Fibroblast of peridontal ligament (primary cell): ENCODE results near the gene HOXD8.

Experiments used
- DNase-seq: peaks from one replicate; pipeline ENCODE4 v3.0.0-alpha.2; 2010; ENCODE audit errors: extremely low read depth

The HOXD8 gene

DNA sequence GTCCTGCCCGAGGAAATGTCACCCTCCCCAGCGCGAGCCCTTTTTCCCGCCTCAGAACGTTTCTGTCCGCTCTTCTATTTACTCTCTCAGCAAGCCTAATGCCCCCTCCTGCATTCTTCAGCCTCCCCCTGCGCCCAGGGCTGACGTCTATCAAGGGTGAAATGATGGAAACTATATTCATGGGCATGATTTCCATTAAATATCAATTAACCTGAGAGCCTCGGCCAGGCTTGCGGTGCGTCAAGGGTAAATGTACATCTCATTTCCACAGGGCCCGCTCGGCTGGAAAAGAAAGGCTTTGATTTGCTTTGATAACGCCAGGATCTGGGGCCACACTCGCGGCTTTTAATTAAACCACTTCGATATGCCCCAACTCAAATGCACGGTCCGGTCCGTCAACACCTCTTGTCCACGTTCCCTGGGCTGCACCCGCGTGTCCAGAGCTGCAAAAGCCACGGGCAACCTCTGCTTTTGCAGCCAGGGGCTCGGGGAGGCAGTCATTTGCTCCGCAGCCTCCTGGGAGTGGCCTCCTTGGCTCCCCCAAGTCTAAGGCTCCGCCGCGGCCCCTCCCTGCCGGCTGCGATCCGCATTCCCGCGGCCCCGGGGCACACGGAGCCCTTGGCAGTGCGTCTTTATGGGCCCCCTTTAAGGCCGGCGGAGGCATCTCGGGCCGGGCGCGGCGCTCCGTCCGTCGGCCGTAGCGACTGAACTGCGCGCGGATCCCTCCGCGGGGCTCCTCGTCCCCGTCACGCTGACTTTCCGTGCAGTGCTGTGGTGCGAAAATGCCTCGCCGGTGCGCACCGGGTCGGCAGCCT is at the start of gene HOXD8:
Gene HOXD8, plus strand, starts transcription at position 724 of the 815 bp plus-strand sequence. CDS start 662 bp downstream, outside the sequence.
- no peak for DNase-seq

DNA sequence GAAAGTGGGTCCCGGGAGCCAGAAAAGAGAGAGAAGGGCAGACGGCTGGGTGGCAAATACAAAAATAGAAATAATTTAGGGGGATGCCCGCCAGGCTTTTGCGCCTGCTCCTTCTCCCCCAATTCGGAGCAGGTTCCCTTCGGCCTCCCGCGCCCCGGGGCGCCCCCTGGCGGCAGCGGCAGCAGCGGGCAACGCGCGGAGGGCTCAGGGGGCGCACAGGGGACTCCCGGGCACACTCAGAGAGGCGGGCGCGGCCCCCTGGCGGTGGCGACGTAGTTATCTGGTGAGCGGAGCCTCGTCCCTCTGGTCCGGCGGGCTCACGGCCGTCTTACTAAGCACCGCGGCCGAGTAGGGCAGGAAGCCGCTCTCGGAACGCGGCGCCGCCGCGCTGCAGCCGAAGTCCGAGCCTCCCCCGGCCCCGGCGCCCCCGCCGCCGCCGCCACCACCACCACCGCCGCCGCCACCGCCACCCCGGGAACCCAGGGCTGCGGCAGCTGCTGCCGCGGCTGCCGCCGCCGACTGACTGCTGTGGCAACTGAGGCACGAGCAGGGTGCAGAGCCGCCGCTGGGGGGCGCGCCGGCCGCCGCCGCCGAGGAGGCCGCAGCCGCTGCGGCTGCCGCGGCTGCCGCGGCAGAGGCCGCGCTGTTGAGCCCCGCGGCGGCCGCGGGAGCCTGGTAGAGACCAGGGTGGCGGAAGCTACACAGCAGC is 49.5 kb upstream of the HOXD8 start:
- DNase-seq, result no peak

DNA sequence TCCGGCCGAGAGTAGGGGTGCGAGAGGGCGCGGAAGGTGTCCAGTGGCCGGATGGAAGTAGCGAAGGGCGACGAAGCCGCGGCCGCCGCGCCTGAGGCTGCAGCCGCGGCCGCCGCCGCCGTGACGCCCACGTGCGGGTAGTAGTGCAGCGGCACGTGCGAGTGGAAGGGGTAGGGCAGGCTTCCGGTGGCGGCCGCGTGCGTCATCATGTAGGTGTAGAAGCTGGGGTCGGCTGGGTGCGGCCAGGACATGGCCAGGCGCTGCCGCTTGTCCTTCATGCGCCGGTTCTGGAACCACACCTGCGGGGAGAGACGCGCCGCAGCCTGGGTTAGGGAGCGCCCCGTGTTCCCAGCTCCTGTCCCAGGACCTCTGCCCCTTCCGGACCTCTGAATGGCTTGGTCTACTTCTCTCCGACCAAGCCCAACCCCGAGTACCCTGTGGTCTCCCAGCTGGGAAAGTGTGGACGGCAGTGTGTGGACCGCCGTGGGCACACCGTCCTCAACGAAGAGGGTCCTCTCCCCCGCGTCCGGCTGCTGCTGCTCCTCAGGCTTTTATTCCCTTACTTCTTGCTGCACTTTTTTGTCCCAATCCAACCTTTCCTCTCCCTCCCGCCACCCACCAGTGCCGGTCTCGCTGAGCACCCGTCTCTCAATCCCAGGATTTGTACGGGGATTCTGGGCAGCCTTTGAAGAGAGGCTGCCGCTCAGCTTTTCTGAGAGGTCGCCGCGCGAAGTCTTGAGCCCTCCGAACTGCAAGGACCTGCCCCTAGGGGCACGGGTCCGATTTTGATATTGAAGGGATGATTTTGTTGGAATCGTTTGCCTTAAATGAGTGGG is 48.7 kb upstream of the HOXD8 start:
- DNase-seq, result no peak

DNA sequence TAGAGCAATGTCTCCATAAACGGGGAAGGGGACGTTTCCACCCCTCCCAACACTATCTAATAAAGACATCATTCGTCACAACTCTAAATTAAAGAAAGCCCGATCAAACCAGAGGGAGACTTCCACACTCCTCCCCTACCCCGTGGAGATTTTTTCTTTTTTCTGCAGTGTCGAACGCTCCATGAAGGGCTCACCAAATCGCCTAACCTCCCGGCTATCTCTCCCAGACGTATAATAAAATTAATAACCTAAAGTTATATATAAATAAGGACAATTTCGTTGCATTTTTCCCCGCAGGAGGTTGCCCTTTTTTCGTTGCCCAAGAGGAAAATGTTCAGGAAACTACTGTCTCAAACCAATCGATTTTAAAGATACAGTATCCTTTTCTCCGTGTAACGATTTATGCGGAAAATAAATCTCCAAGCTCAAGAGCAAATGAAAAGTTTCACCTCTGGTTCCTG is 48.1 kb upstream of the HOXD8 start:
- DNase-seq, result no peak

DNA sequence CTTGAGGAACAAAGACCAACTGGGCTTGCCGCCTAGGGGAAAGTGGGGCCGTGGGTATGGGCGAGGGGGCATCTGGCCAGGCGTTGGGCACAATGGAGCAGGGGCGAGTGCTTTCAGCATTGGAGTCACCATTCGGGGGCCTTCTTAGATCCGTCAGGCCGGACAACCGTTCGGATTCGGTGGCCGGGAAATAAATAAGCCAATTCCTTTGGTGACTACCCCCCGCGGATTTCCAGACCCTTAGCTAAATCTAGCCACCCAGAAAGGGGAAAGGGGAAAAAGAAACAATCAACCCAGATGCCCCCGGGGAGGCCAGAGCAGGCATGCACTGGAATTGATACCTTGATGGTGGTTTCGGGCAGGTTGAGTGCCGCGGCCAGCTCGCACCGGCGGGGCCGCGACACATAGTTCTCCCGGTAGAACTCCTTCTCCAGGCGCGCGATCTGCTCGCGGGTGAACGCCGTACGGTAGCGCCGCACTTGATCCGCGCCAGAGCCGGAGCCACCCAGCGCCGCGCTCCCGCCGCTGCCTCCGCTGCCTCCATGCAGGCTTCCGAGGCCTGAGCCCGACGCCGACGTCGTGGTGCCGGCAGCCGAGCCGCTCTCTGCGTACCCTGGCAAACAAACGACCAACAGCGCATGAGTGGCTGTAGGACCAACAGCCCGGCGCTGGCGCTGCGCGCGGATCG is 47.5 kb upstream of the HOXD8 start:
- no peak for DNase-seq

DNA sequence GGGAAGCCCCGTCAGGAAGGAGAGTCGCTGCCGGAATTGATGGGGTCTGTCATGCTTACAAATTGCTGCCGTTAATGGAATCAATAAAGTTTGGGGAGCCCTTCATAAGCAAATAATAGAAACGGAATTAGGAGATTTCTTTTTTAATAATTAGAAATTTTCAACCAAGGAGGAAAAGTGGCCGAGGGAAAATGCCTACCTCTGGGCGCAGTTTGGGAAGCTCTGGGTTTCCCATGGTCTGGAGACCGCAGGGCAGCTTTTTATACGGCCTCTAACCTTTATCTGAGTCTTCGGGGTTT is 47.0 kb upstream of the HOXD8 start:
- no peak for DNase-seq

DNA sequence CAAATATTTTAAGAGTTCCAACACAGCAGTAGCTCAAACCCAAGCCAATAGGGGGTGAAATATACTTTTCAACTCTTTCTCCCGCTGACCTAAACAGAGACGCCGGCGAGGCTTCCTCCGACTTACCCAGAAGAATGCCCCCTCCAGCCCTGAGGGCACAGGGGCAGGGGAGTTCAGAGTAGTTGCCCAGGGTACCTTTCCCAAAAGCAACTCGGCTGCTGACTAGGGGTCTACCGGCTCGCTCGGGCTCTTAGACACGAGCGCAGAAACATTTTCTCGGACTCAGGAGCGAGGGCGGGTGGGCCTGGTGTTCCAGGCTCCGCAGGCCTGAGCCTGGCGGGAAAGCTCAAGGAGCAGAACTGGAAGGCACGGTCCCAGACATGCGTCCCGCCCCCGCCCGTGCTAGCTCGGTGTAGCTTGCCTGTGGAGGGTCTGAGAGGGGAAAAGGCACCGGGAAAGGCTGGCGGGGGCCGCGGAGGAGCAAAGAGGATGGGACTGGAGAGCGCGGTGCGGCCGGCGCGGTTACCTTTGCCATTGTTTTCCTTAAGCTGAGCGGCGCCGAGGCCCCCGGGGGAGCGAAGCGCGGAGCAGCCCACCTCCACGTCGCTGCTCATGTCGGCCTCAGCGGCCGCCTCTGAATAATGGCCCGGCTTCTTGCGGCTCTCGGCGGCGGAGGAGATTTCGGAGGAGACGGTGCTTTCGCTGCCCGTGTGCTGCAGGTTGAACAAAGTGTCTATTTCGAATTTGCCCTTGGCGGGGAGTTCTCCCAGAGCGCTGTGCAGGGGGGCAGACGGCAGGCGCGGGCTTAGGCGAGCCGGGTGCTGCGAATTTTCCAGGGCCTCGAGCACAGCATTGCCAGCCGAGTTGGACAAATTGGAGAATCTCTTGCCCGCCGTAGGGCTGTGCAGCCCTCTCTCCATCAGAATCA is 46.4 kb upstream of the HOXD8 start:
- DNase-seq, result no peak

DNA sequence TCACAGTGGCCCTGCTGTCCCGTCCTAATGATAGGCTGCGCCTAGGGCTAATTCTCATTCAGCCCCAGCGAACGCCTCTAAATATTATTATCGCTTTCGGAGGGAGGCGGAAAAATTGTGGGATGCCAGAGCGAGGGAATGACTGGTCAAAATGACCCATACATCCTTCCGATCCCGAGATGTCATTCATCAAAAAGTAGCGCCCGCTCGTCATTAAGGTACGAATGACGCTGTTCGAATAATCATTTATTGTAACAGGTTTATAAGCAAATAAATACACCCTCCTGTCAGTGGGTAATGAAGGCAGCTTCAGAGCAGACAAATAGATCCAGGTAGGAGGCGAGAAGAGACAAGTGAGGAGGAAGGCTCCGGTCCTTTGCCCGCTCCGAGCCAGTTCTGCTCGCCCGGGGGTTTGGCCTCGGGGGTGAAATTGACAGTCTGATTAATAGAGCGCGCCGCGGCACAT is 45.7 kb upstream of the HOXD8 start, which contains the start of gene EVX2:
Gene EVX2, minus strand, starts transcription at position 167 of the 466 bp plus-strand sequence. CDS start 186 bp downstream, outside the sequence.
- no peak for DNase-seq

DNA sequence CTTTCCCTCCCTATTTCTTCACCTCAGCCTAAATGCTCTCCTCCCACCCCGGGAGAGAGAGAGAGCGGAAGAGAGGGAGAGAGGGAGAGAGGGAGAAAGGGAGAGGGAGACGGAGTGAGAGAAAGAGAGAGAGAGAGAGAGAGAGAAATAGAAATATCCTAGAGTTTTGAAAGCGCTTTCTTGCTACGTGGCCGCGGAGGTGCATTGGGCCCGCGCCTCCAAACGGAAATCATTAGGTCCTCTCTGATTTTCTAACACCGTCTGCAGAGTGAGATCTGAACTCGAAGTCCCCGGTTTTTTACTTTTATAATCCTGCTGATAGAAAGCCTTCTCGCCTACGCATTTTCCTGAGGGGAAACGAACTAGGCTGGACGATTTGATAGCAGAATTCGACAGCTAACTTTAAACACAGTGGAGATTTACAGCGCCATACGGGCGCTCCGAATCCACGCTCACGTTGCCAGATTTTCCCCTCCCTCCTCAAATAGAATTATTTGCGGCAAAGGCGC is 44.8 kb upstream of the HOXD8 start:
- DNase-seq, result no peak

DNA sequence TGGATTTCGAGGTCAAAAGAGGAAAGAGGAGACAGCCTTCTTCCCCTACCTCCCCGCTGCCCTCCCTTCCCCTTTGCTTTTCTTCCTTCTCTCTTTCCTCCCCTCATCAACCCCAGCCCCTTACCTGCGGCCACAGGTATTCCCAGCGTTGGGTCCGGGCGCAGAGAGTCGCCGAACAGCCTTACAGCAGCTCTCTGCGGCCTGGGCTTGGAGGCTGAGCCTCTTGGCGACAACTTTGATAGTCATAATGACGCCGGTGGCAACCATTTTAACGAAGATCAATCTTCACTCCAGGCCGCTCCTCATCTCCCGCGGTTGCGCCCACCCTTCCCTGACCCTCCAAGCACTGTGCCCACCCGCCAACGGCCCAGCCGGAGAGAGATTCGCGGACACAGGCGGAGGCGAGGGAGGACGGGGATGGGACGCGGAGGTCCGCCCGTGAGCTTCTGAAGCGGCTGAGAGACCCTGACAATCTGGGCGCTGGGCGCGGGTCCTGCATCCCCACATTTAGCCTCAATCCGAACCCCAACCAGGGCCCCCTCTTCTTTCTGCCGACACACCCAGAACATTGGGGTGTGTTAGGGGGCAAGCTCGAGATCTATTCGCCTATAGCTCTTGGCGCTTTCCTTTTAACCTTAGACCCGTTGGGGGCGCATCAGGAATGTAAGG is 44.3 kb upstream of the HOXD8 start:
- no peak for DNase-seq

DNA sequence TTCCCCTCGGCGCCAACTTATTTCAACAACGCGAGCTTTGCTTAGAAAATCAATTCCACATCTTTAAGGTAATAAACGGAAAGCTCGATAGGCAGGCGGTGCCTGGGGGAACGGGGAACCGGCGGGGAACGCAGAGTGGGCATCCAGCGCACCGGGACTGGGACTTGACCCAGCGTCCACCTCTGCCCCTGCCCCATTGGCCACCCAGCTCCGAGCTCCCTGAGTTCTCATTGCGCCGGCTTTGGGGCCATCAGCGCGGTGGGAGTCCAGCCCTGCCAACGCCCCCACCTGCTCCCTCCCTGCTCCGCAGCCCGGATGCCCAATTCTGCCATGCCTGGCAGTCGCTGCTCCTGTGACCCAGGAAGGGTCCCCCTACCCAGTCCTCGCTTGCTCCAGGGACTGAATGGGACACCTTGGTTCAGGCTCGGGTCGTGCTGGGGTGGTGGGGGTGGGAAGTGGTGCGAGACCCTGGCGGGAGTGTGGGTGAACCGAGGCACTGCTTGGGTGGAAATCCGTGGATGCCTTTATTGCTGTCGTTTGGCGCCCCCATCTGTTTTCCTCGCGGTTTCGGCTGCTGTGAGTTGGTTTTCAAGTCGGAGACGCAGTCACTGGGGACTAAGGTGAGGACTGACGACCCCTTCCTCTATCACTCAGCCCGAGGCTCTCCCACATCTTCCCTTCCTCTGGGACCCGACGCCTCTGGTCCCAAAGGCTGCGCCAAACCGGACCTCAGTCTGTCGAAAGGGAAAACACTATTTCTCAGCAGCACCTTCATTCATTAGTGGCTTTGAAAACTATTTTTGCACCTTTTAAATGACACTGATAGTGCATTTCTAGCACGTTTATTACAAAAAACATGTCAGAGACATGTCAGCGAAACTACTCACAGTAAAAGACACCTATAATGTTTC is 43.4 kb upstream of the HOXD8 start:
- DNase-seq, result no peak

DNA sequence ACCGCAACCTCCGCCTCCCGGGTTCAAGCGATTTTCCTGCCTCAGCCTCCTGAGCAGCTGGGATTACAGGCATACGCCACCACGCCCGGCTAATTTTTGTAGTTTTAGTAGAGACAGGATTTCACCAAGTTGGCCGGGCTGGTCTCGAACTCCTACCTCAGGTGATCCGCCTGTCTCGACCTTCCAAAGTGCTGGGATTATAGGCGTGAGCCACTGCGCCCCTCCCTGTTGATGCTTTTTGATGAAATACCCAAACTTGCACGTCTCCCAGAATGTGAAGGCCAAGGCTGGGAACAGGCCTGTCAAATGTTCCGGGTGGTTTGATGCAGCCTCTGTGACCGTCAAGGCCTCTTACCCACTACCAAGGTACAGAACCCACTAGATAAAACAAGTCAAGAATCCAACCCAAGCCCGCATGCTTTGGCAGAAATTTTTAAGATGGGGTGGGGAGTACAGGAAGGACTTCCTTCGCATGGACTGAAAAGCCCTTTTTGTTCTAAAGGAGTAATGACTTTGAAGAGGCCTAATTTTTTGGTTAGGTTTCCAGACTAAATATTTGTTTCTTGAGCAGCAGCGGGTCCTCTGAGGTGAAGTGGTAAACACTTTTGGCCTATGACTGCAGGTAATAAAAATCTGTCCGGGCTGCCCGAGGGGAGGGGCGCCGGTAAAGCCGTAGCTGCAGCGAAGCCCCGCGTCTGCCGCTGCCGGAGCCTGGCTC is 42.0 kb upstream of the HOXD8 start:
- no peak for DNase-seq

DNA sequence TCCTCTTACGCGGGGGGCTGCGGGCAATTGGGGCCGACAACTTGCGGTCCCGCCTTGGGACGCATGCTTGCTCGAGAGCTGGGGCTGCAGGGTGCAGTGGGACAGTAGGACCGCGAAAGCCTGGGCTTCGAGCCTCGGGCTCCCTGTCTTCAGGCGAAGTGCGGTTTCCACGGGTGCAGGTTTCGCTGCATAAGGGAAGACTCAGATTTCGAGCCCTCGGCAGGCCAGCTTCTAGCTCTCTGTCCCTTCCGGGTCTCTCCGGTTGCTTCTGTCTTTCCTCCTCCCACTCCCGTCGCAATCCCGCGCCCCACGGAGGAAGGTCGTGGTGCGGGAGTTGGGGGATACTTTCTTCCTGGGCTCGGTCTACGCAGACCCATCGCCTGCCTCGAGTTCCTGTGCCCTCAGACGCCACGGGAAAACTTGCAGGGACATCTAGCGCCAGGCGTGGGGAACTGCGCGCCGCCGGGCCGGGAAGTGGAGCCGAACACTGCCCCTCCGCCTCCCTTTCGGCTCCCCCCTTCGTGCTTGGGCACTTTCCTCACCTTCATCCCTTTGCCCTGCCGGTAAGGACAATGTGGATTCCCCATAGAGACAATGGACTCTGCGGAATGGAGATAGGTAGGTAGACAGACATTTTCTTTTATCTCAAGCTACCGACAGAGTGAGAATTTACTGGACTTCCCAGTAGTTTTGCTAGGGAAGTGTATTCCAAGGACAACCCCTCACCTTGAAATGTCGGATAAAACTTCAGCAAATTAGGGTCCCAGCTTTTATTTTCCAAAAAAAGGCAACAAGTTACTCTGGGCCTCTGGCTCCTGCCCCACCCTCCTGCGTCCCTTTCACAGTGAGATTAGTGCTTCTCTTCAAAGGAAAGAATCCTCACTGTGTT is 41.2 kb upstream of the HOXD8 start:
- peak; percentile 25 for DNase-seq

DNA sequence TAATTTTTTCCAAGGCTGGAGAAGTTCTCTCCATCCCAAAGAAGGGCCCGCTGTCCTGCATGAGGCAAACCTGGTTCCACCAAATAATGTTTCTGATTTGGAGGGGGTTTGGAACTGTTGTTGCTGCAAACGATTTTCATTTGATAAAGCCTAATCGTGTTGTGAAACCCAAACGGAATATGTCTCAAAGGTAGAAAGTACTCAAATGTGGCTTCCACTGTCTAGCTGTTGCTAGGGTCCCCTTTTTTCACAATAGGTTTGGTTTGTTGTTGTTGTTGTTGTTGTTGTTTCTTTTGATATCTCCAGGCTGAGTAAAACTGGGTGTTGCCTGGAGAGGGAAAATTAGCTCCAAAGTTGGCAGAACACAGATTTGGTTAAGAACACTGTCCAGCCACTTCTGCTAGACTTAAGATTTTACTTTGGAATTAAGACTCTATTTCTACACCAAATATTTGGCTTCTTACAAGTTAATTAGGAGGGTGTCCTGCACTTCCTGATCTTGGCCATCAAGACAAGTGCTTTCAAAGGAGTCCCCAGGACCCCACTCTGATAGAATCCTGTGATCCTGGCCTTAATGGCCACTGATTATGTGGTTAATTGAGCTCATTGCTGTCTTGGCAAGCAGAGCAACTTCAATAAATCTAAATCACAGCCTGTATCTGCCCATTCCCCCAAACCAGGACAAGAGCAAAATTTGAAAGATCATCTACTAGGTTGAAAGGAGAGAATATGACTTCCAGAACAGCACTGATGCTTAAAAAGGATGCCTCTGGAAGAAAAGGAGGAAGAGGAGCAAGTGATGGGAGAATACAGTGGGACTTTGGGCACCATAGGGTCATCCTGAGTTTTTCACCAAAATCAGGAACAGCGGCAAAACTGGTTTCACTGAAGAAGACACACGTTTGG is 40.3 kb upstream of the HOXD8 start:
- no peak for DNase-seq

DNA sequence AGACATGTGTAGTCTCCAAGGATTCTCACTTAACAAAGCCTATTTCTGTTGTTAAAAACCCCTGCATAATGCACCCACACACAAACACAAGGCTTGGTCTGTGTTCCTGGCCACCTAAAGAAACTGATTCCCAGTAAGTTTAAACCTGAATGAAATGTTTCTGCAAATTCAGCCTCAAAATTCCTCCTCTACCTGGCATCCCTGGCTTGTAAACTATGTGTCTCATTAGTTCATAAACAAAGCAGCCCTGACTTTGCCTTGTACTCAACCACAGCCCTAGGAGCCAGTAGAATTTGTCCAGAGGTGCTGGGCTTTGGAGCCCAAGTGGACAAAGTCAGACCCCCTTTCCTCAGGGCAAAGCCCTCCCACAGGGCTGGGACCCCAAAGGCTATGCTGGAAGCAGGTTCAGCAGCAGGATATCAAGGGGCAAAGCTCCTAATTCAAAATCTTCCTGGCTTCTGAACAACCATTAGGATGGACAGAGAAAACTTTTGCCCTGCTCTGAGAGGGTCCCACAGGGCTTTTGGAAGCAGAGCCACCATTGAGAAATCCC is 39.6 kb upstream of the HOXD8 start:
- DNase-seq, result no peak

DNA sequence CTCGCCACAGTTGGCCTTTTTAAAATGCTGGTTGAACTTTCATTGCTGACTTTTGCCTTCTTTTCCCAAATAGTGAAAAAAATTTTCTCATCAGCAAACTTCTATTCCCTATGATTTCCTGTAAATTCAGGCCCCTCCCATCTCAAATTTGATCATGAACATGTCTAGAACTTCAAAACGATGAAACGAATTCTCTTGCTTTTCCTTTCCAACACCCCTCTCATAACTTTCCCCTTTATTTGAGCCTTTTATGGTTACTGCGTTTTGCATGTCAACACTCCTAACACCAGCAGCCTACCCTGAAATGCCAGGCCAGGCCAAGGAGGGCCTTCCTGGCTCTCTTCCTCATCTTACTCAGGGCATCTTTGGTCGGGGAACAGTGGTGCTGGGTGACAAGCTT is 38.6 kb upstream of the HOXD8 start:
- DNase-seq, result no peak
